Gastroesophageal sphincter (tissue), 3 donors: ENCODE results near the gene RBM6.

Source experiments
- CTCF ChIP-seq, 4 experiments: fragments of 200-600 bp in 2 of 4; fragments of 450-650 bp in 2 of 4; sonication (generic) in 1 of 4; IDR thresholded peaks; one replicate each; pipeline ENCODE4 v1.5.1; 2017 to 2019; ENCODE audit warnings: antibody characterized with exemption in 4 of 4, mild to moderate bottlenecking in 2 of 4, moderate library complexity in 2 of 4
- POLR2A ChIP-seq, 2 donors: fragments of 450-650 bp; IDR thresholded peaks; one replicate each; pipeline ENCODE4 v1.6.1; 2017; ENCODE audit warnings: antibody characterized with exemption in 2 of 2, mild to moderate bottlenecking in 2 of 2, moderate library complexity in 1 of 2
- POLR2AphosphoS5 ChIP-seq: sonication (generic); formaldehyde crosslinking; IDR thresholded peaks from one replicate; pipeline ENCODE4 v1.6.1; 2017; ENCODE audit warnings: antibody characterized with exemption

GRCh38 chr3:50044976-50045375 lies 105.0 kb downstream of the RBM6 start:
- TF ChIP-seq CTCF (IDR thresholded peaks at IDR 0.05) (no peak), POLR2A (IDR thresholded peaks at IDR 0.05) (no peak), POLR2AphosphoS5 (no peak)
